ENCODE data around the gene PMPCA. TPM values are rescaled to one million over a fixed set of nuclear protein-coding genes. Genes with fewer than 3 reads are reported as not detected.
A peak's percentile ranks its signal among the peaks of the same experiment; 100 is the strongest.

PMPCA gene
- total RNA-seq, 1 donor from 2014 or later = 26.2 TPM

DNA sequence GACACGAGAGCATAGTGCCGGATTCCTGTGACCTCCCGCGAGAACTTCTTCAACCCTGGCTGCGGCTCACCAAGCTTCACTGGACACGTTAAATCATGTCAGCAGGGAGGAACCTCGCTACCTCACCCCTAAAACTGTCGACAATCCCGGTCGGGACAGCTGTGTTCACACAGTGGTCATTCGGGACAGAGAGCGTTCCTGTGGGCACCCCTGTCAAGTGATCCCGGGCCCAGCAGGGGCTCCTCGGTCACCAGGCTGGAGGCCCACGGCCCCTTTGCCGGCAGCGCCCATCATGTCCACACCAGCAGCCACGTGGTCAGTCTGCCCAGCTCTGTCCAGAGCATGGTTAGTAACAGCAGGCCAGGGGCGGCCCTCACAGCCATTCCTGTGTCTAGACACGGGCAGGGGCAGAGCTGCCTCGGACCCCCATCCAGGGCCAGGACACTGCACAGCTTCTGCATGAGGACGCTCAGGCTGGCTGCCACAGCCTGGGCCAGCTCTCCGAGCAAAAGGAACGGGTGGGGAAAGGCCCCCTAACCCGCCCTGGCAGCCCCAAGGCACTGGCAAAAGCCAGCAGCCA lies 25.7 kb downstream of the PMPCA start:
- DNase-seq = no peak

DNA sequence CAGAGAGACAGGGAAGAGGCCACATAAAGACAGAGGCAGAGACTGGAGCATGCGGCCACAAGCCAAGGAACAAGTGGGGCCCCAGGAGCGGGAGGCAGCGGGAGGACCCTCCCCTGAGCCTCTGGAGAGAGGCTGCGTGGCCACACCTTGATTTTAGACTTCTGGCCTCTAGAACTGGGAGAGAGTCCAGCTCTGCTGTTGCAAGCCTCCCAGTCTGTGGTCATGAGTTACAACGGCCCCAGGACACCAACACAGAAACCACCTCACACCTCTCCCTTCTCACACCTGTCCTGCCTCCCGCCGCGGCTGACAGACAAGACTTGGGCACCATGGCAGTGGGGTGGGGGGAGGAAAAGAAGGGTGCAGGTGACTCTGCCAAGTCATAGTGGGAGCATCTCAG lies 27.0 kb downstream of the PMPCA start:
- peak; percentile 14 for DNase-seq

DNA sequence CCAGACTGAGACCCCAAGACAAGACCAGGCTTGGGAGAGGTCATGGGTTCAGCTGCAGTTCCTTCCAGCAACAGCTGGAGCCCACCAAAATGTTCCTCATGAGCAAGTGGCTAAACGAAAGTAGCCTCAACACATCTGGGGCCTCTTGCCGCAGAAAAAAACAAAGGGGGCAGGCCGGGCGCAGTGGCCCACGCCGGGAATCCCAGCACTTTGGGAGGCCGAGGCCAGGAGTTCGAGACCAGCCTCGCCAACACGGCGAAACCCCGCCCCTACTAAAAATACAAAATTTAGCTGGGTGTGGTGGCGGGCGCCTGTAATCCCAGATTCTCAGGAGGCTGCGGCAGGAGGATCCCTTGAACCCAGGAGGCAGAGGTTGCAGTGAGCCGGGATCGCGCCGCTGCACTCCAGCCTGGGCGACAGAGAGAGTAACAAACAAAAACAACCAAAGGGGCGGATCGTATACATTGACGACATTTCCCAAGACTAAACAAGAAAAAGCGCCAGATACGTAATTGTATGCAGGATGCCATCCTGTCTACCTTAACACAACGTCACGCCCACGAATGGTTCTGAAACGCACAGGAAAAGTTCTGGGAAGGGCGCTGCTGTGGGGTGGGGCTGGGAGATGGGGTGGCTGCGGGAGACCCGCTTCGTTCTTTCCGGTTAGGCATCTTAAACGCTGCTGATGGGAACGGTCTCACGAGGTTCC lies 27.5 kb downstream of the PMPCA start:
- DNase-seq = no peak

DNA sequence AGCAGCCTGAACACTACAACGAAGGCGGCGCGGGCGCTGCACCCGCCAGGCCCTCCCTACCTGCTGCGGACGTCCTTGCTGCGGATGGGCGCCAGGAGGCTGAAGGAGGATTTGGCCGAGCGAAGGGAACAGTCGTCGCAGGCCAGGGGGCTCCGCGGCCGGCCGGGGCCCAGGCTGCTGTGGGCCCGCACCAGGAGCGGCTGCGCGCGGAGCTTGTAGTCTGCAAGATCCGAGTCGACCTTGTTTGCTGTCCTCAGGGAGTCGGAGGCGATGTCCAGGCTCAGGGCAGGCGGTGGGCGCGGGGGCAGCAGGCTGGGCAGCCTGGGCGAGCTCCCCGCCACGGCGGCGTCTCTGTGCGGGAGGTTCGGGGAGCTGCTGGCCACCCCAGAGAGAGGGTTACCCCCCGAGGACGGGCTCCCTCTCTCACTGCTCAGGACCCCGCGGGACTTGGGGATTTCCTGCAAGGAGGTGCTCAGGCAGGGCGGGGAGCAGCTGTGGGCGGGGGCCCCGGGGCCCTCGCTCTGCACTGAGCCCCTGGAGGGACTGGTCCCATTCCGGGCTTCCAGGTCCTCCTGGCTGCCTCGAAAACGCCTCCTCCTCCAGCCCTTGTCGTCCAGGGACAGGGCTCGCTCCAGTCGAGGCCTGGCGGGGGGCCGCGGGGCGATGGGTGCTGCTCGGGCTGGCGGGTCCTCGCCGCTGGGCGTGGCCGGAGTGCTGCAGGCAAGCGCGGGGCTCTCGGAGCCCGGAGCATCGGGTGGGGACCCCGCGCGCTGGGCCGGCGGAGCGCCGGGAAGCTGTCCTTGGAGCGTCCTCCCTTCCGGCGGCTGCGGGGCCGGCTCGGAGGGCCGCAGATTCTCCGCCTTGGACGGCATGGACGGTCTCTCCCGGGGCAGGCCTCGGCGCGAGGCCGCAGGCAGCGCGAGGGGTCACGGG lies 28.4 kb downstream of the PMPCA start:
- no peak for DNase-seq

DNA sequence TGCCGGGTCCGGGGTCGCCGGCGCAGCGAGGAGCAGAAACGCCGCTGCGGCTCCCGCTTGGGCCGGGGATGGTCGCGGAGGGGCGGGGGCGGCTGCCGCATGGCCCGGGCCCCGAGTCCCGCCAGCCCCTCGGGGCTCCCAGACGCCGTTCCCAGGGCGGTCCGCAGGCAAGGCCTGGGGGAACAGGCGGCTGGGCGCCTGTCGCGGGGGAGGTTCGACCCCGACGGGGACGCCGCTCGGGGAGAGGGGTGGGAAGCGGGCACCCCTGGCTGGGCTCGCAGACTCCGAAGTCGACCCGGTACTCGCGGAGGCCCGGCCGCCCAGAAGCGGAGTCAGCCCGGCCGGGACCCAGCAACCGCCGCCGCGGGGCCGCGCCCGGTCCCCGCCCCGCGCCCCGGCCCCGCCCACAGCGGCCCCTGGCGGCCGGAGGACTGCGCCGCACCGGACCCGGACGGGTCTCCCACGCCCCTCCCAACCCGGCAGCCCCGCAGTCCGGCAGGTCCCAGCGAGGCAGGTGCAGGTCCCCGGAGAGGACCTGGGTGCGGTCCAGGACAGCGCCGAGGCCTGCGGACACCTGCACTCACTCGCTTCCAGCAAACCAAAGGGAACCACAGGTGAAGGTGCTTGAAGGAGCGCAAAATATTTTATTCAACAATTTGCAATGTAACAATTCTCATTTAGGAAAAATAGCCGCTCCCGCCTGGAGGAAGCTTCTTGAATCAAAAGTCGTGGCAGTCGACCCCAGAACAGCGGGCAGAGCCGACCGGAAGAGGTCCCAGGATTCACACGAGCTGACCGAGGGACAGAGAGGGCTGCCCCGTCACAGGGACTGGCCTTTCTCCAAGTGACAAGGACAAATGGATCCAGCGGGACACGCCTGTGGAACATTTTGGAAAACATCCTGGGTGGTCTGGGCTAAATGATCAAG lies 29.3 kb downstream of the PMPCA start, which contains the start of gene INPP5E:
TSS of gene INPP5E (minus strand) at position 365 of the 928 bp plus-strand sequence. CDS start 426 bp downstream, outside the sequence.
- DNase-seq = peak; percentile 51

DNA sequence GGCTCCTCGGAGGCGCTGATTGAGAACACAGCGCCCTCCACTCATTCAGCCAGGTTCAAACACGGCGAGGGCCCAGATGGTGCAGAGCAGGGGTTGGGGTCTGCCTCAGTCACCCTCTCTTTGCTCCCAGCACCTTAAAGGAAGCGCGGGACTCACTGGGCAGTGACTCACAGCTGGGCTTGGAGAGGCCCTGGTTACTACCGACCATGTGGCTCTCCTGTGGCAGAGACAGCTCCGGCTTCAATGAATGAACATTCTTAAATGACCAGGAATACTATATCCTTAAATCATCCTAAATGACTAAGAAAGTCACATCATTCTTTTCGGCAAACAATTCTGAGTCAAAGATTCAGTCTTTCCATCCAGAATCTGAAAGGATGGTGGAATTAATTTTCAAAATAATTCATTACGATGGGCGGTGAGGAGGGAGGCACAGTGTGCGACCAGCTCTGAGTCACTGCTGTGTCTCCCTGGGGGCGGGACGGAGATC lies 30.8 kb downstream of the PMPCA start:
- no peak for DNase-seq

DNA sequence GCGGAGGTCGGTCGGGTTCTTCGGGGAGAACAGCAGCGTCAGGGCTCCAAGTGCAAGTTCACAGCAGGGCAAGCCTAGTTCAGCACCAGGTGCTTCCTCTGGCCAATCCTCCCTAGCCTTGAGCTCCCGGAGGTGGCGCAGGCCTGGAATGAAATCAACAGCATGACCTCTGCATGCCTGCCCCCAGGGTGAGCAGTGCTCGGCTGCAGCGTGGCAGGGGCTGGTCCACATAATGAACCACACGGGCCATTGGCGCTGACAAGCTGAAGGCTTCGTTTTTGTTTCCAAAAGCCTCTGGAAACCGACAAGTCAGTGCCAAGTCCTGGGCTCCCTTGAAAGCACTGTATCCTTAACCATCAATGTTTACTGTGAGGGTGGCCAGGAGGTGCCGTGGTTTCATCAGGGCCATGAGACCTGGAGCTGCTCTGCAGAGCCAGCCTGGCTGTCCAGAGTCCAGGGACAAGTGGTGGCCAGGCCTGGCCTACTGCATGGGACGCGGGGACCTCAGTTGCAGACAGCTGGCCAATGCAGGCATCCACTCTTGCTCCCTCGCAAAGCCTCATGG lies 31.3 kb downstream of the PMPCA start:
- no peak for DNase-seq

DNA sequence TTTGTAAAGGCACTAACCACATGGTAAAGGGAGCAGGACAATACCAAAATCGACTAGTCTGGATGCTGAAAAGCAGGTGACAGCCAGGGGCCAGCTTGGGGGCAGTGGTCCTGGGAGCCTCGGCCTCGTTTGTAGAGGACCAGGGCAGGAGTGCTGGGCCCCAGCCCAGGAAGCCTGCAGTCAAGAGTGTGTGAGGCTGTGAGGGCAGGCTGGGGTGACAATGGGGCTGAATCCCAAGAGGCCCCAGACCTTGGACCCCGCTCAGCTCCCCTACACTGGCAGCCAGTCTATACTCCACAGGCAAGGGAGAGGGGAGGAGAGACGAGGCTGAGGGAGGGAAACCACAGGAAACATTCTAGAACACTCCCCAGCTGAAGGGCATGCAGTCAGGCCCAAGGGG lies 31.8 kb downstream of the PMPCA start:
- DNase-seq = no peak

DNA sequence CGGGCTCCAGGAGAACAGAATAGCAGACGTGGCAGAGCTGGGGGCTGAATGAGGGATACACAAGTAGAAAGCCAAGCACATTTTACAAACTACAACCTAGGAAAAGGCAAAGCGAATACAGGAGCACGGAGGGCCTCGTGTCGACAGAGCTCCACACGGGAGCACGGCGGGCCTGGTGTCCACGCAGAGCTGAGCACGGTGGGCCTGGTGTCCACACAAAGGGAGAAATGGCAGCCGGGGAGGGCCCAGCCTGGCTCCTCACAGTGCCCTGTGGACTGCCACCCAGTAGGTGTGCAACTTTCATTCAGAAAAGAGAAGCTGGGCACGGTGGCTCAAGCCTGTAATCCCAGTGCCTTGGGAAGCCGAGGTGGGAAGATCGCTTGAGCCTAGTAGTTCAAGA lies 32.6 kb downstream of the PMPCA start:
- no peak for DNase-seq

DNA sequence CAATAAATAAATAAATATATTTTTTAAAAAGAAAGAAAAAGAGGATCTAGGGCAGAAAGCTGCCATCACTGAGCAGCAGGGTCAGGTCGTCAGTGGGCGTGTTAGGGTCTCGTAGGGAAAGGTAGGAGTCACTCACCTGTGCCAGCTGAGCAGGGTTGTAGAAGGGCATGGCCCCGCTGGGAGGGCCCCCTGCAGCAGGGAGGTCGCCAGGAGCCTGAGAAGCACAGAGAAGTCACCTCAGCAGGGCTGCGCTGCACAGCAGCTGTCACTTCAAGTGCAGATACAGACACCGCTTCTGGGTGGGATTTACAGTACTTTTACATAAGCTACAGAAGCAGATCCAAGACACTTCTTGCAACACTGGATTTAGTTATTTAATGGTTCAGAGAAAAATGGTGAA lies 33.2 kb downstream of the PMPCA start:
- no peak for DNase-seq

DNA sequence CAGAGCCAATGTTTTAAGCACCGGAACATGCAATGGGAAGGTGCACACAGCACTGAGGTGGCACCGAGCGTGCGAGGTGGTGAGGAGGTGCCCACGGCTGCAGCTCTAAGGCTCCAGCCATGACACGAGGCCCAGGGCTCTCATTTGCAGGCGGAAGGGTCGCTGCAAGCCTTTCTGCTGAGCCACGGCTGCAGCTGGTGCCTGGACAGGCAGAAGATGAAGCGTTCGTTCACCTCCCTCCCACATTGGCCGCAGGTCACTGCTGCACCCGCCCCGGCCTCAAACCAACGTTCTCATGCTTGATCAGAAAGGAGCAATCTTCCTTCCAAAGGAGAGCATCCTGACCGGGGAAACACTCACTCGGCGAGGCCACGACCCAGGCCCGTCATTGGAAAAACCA lies 33.6 kb downstream of the PMPCA start:
- DNase-seq = no peak

DNA sequence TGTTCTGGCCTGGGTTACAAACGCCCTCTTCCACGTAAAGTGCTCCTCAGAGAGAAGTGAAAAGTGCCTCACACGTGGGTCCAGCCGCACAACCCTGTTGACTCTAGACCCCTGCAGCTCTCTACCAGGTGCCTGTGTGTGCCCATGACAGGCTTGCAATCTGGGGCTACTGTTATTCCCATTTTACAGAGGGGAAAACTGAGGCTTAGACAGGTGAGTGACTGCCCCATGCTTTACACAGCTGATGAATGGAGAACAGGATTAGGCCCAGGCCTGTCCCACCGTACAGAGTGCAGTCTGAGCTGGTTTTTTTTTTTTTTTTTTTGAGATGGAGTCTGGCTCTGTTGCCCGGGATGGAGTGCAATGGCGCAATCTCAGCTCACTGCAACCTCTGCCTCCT lies 35.3 kb downstream of the PMPCA start:
- DNase-seq = no peak

DNA sequence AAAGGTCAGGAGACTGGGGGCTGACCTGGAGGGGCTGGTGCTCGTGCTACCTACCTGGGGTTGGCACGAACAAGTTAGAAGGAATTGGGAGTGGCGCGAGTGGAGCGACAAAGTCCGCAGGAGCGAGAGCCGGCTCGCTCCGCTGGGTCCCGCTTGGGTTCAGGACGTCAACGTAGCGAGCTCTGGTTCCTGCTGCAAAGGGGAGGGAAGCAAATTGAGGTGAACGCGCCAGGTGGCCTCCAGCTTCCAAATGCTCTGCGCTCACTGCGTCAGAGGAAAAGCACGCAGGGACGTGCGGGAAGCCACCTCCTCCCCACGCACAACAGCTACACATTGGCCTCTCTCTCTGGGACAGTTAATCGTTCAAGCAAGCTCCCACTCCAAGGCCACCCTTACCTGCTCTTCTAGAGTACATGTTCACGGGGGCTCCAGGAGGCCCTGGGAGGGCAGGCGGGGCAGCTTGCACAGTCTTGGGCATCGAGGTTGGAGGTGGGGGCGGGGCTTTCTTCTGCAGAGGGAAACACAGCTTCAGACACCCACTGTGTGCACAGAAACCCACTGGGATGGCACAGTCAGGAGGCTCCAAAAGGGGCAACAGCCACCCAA lies 36.8 kb downstream of the PMPCA start:
- no peak for DNase-seq

DNA sequence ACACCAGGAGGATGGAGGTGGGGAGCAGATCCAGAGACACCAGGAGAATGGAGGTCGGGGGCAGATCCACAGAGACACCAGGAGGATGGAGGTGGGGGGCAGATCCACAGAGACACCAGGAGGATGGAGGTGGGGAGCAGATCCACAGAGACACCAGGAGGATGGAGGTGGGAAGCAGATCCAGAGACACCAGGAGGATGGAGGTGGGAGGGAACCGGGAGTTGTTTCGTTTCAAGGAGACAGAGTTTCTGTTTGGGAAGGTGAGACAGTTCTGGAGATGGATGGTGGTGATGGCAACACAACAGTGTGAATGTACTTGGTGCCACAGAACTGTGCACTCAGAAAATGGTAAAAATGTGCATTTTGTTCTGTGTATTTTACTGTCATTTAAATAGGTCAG lies 38.2 kb downstream of the PMPCA start:
- no peak for DNase-seq

DNA sequence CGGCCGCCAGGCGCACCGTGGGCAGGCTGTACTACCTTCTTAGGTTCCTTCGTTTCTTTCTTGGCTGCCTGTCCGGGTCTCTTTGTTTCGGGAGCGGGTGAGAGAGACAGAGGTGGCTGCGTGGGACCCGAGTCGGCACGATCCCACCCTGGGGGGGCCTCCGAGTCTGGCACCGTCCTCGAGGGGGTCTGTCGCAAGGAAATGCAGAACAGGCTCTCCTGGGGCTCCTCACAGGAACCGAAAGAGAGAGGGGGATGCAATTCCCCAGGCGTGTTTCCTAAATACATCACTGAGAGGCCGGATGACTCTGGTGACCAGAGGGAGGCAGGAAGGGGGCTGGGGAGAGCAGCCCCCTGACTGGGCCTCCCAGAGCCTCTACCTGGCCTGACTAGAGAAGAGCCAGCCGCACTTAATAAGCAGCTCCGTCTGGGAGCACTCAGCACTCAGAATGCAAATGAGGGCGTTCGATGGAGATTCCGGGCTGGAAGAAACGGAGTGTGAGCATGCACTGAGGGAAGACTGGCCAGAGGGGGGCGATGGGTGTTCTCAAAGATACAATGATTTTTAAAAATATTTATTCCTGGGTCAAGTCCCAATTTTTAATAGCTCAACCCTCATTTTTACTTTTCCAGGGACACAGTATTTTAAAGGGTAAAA lies 40.9 kb downstream of the PMPCA start:
- DNase-seq = no peak

DNA sequence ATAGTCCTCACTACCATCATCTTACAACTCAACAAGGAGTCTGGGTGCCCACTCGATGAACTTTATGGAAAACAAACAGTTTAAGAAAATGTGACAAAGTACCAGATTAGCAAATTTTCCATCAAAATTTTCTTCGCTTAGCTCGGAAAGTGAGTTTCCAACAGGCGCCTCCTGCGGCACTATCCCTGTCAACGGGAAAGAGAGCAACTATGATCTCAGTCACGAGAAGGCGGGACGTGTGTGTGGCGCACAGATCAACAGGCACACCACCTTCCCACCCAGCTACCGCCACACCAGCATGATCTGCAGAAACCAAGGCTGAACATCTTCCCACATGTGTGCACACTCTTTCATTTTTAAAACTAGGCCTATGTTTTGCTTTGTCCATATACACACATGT lies 42.9 kb downstream of the PMPCA start:
- DNase-seq = no peak

DNA sequence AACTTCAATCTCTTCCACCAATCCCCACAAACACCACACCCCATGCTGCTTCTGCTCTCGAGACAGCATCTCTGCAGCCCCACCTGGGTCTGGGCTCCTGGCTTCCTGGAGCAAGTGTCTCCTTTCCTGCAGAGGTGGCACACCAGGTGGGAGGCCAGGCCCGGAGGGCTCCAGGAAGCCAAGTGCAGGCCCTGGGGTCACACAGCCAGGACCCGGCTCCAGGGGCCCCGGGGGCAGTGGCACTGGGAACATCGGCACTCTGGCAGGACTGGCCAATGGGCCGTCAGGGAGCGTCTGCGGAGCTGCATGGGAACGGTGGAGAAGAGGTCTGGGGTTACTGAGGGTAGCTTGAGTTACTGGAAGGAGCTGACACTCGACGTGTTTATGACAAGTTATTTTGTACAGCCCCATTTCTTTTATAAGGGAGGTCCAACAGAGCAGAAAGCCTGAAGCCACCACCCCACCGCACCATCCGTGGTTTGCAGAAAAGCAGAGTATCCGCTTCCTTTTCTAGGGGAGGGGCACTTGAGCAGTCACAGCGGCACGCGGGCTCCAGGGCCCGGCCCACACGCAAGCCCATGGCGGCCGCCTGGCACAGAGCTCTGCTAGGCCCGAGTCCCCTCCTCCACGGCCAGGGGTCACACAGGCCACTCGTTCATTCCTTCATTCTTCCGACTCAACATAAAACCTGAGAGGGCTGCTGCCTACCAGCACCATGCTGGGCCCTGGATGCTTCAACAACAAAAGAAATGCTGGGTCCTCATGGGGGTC lies 43.8 kb downstream of the PMPCA start:
- DNase-seq = no peak

DNA sequence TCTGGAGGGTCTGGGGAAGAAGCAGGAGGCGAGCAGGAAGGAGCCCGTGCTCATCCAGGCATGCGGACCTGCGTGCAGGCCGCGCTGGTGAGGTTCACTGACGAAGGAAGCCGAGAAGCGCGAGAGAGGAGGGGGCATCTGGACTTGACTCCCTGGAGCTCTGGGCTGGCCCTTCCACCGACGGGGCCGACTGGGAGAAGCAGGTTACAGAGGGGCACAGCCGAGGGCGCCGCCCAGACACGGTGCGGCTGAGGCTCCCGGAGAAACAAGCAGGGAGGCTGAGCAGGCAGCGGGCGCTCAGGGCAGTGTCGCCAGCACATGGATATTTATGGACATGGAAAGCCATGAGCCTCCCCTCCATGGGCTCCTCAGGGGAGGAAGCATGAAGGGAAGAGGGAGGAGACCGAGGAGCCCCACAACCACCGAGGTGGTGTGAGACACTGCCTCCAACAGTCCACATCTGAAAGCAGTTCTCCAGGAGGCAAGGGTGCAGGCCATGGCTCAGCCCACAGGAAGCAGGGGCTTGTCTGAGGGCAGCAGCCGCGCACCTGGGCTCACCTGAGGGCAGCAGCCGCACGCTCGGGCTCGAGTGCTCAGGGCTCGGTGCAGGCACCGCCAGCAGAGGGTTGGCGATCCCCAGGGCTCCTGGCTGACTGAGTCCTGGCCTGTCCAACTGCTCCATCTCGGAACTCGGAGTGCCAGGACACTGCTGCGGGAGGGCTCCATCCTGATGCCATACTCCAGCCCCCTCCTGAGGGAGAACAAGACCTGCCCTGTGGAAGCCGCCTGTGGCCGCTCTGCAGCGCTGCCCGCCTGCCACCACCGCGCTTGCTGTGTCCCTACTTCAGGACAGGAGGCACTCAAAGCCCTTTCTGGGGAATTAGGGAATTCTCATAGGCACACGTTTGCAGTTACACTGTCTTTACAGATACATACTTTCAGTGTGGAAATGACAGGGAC lies 44.9 kb downstream of the PMPCA start:
- no peak for DNase-seq

Measured in skin of body (tissue), 2 donors.